GM12801 (cell line): ENCODE data around the gene FIGN.

Experiments used
- TF ChIP-seq, protein P1 (sequence below): IDR thresholded peaks from one replicate; pipeline ENCODE4 v1.5.1; 2011; ENCODE audit warnings: control low read depth; ENCODE audit not compliant: insufficient read length; ENCODE audit errors: extremely low read depth

Gene FIGN

DNA sequence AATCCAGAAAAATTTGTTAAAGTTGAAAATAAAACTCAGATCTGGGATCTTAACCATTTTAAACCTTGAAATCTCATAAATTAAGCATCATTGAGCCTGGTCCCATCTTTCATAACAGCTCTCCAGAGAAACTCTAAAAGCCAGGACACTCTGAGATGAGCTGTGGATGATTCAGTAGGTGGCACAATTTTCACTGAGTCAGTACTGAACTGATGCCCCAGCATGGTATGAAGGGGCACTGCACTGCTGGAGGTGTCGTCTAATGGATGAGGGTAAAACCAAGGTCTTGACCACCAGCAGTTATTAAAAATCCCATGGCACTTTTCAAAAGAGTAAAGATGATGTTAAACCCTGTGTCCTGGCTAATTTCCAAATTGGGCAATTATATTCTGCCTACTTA is 170.6 kb downstream of the FIGN start:
- TF ChIP-seq, protein P1, sequence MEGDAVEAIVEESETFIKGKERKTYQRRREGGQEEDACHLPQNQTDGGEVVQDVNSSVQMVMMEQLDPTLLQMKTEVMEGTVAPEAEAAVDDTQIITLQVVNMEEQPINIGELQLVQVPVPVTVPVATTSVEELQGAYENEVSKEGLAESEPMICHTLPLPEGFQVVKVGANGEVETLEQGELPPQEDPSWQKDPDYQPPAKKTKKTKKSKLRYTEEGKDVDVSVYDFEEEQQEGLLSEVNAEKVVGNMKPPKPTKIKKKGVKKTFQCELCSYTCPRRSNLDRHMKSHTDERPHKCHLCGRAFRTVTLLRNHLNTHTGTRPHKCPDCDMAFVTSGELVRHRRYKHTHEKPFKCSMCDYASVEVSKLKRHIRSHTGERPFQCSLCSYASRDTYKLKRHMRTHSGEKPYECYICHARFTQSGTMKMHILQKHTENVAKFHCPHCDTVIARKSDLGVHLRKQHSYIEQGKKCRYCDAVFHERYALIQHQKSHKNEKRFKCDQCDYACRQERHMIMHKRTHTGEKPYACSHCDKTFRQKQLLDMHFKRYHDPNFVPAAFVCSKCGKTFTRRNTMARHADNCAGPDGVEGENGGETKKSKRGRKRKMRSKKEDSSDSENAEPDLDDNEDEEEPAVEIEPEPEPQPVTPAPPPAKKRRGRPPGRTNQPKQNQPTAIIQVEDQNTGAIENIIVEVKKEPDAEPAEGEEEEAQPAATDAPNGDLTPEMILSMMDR: no peak

DNA sequence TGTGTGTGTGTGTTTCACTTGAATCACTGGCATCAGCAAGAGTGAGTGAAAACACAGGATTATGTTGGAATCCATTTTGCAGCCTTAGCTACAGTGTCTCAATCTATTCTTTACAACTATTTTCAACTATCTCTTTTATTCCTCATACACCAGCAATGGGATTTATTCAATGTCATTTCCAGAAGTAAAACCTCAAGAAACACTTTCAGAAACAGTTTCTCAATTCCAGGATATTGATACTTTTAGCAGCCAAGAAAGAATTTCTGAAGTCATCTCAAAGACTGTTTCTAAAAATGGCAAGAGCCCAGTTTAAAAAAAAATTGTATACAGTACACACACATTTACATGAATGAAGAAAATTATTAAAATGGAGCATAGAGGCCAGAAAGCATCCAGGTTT is 171.6 kb downstream of the FIGN start:
- TF ChIP-seq, protein P1: no peak

DNA sequence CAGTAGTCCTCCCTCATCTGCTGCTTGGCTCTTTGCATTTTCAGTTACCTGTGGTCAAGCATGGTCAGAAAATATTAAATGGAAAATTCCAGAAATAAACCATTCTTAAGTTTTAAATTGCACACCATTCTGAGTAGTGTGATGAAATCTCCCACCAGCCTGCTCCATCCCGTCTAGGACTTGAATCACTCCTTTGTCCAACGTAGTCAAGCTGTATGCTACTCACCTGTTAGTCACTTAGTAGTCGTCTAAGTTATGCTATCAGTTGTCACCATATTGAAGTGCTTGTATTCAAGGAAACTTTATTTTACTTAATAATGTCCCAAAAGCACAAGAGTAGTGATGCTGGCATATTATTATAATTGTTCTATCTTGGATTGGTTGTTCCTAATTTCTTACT is 172.5 kb downstream of the FIGN start:
- TF ChIP-seq, protein P1: no peak

DNA sequence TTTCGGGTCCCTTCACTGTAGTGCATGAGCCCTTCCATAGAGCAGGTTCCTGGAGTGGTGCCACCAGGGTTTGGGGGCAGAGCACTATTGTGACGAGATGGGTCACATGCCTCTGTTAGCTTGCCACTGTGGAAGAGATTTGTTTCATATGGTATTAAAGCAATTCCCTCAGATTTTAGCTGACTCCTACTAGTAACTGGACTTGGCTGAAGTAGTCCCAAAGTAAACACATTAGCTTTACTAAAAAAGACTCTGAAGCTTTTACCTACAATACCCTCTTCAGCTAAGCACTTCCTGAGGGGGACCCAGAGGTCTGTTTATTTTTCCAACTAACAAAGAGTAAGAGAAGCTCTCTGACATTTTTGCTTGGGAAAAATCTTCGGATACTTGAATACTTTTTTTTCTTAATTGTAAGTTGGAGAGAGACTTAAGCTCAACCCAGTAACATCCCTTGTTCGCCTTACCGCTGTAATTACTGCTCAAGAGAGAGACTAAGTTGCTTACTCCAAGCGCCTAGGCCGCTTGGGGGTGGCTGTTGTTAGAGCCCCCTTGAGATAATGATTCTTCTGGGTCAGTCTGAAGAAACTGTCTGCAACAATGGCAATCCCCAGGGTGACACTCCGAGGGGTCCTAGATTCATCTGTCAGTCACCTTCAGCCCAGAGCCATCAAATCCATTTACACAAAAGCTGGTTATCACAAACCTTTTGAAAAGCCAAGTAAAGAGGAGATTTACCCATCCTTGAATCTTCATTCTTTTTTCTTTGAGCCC is 177.4 kb downstream of the FIGN start:
- TF ChIP-seq, protein P1: no peak

DNA sequence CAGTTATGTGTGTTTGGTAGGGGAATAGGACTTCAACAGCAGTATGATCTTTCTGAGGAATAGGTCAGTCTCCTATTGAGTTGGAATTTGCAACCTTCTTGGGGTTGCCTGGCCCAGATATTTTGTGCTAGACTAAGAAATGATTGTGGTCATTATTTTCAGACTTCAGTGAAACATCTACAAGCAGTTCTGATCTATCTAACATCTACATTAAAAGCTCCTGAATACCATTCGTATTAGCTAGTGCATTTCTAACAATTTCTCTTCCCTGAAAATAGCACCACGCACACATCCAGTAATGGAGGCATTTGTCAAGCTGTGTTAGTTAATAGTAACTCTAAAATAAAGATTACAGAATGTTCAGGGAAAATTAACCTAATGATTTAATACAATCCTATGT is 179.3 kb downstream of the FIGN start:
- TF ChIP-seq, protein P1: no peak

DNA sequence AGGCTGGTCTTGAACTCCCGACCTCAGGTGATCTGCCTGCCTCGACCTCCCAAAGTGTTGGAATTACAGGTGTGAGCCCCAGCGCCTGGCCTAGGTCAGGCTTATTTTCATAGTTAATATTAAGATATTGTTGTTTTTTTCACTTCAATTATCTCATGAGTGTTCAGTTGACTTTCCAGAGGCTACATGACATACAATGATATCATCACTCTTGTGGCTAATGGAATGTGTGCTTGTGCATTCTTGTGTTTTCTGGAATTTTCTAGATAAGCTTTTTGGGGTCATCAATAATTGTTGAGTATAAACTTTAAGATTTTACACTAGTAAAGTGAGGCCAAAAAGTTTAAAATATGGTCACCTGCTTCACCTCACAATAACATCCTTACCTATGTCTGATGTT is 180.9 kb downstream of the FIGN start:
- TF ChIP-seq, protein P1: no peak

DNA sequence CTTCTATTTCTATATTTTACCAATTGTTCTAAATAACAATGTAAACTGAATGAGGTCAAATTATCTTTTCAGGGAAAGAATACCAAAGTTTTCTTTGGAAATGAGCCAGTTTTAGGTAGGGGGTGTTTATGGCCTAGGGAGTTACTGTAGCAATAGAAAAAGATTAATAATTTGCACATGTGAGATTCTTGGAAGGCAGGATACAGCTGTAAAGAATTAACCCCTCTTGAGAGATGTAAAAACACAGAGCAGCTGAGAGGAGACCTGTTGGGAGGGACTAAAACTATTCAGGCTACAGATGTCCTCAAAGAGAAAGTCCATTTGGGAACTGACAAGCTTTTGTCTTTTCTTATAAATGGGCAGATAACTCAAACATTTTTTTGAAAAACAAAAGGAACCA is 182.2 kb downstream of the FIGN start:
- TF ChIP-seq, protein P1: no peak
